ENCODE results near the gene NOS1. TPM values are rescaled to one million over a fixed set of nuclear protein-coding genes. Genes with fewer than 3 reads are reported as not detected.
A peak's percentile ranks its signal among the peaks of the same experiment; 100 is the strongest.

The NOS1 gene
- under 1 TPM in 3 of 4 donors, not detected in 1; under 0.01 to 0.79 (median 0.27) TPM for polyA plus RNA-seq
- long read RNA-seq, donor 1: 0 reads
- long read RNA-seq, donor 2: 0 reads
- long read RNA-seq, donor 3: 0 reads
- long read RNA-seq, donor 4: 0 reads
- long read RNA-seq, donor 5: 0 reads
- long read RNA-seq, donor 6: 0 reads
- long read RNA-seq, donor 7: 0 reads
- long read RNA-seq, donor 8: 0 reads
- long read RNA-seq, donor 9: 0 reads
- long read RNA-seq, donor 10, partial matches to known transcripts: 9 of 9 reads
- long read RNA-seq, donor 10, other reads (novel, unspliced or antisense): 0 of 9 reads

DNA sequence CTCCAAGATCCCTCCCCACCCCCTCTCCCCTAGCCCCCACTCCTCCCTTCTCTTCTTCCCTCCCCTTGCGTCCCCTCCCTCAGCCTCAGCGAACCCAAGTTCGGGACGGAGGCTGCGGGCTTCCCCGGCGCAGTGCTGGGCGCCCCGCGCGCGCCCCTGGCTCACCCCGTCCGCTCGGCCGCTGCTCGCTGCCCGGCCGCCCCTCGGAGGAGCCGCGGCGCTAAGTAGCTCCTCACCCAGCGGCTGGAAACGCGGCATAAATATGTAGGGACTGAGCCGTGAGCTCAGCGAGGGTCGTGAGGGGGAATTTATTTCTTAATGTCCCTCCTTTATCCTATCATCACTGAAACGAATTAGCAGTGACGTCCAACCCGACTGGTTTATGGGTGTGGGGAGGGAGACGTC lies at the start of gene NOS1:
NOS1 (minus strand) TSS at position 280 of the 405 bp plus-strand sequence. CDS start 30,557 bp downstream, outside the sequence.
- peaks cover 6 to 61% (median 29%) of the 10 kb centered on the region in 3 donors for H3K27me3 ChIP-seq (ENCODE audit: control insufficient read depth in 3 of 3, insufficient read depth in 3 of 3, low read length in 3 of 3)
- FAIRE-seq: no peak

DNA sequence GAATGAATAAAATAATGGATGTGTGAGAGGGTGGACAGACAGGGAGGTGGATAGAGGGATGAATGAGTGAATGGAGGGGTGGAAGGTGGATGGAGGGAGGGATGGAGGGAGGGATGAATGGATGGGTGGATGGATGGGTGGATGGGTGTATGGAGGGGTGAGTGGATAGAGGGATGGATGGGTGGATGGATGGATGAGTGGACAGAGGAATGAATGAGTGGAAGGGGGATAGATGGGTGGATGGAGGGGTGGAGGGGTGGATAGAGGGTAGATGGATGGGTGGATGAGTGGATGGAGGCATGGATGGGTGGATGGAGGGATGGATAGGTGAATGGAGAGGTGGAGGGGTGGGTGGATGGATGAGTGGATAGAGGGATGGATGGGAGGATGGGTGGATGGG lies 47.9 kb upstream of the NOS1 start:
- no peaks in the 10 kb centered on the region for H3K9me3 ChIP-seq (ENCODE audit: control insufficient read depth in 2 of 2, insufficient read depth in 1 of 2, low read depth in 1 of 2, low read length in 1 of 2)
- no peak for FAIRE-seq
- DNase-seq: no peak
- no peak overlapping the region for H3K4me3 ChIP-seq (ENCODE audit: low read depth in 1 of 3, low read length in 3 of 3)
- no peaks in the 10 kb centered on the region for H3K4me1 ChIP-seq (ENCODE audit: control insufficient read depth in 3 of 3, insufficient read depth in 2 of 3, low read depth in 1 of 3, low read length in 2 of 3)
- H3K27ac ChIP-seq (ENCODE audit: low read depth in 1 of 3, low read length in 2 of 3): no peak overlapping the region
- no peaks in the 10 kb centered on the region for H3K27me3 ChIP-seq (ENCODE audit: control insufficient read depth in 3 of 3, insufficient read depth in 3 of 3, low read length in 3 of 3)
- no peaks in the 10 kb centered on the region for H3K36me3 ChIP-seq (ENCODE audit: control insufficient read depth in 3 of 3, insufficient read depth in 2 of 3, low read depth in 1 of 3, low read length in 3 of 3)

More for the DNA sequence above, at the start of gene NOS1:
- H3K36me3 ChIP-seq (ENCODE audit: control insufficient read depth in 3 of 3, insufficient read depth in 2 of 3, low read depth in 1 of 3, low read length in 3 of 3): no peaks in the 10 kb centered on the region
- H3K9me3 ChIP-seq (ENCODE audit: control insufficient read depth in 2 of 2, insufficient read depth in 1 of 2, low read depth in 1 of 2, low read length in 1 of 2): no peaks in the 10 kb centered on the region
- no peaks in the 10 kb centered on the region for H3K4me1 ChIP-seq (ENCODE audit: control insufficient read depth in 3 of 3, insufficient read depth in 2 of 3, low read depth in 1 of 3, low read length in 2 of 3)
- DNase-seq: no peak
- H3K27ac ChIP-seq (ENCODE audit: low read depth in 1 of 3, low read length in 2 of 3): no peak within 1 kb of the TSS
- no peak within 1 kb of the TSS for H3K4me3 ChIP-seq (ENCODE audit: low read depth in 1 of 3, low read length in 3 of 3)
- WGBS, 3 donors: 4 to 13% (median 12%) methylated on average over 31 to 33 of the region's 33 CpGs

DNA sequence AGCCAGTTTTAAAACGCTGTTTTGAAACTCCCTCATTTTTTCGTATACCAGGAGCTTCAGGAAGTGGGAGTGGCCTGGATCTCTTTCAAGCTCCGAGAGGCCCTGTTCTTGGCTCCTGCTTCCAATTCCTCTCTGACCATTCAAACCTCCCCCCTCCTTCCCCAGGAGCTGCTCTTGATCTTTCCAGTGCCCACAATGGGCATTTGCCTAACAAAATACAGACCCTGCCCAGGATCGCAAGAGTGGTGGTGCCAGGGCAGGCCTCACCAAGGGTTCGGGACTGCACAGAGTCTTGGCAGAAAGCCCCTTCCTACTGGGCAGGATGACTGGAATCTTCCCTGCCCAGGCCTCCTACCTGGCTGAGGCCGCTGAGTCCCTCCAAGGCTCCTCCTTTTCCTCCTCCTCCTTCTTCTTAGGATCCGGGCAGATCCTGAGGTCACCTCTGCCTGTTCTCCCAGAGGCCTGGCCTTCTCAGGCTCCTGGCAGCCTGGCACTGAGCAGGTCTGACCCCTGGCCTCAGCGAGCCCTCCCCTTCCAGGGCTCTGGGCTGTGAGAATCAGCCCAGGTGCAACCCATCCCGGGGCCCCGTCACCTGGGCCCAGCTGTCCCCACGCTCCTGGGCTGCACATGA lies 46.9 kb upstream of the NOS1 start:
- Histone ChIP-seq H3K36me3 (ENCODE audit: control insufficient read depth in 3 of 3, insufficient read depth in 2 of 3, low read depth in 1 of 3, low read length in 3 of 3) (no peaks in the 10 kb centered on the region), H3K4me1 (ENCODE audit: control insufficient read depth in 3 of 3, insufficient read depth in 2 of 3, low read depth in 1 of 3, low read length in 2 of 3) (no peaks in the 10 kb centered on the region), H3K27me3 (ENCODE audit: control insufficient read depth in 3 of 3, insufficient read depth in 3 of 3, low read length in 3 of 3) (peaks cover 0 to 6% (median 0%) of the 10 kb centered on the region in 3 donors), H3K4me3 (ENCODE audit: low read depth in 1 of 3, low read length in 3 of 3) (no peak overlapping the region), H3K9me3 (ENCODE audit: control insufficient read depth in 2 of 2, insufficient read depth in 1 of 2, low read depth in 1 of 2, low read length in 1 of 2) (peaks cover 0 to 7% of the 10 kb centered on the region in 2 donors), H3K27ac (ENCODE audit: low read depth in 1 of 3, low read length in 2 of 3) (no peak overlapping the region)
- FAIRE-seq (no peak), DNase-seq (peak; percentile 1 to 17)
- 39 to 49% (median 46%) methylated on average over 11 of the region's 11 CpGs for WGBS, 3 donors

DNA sequence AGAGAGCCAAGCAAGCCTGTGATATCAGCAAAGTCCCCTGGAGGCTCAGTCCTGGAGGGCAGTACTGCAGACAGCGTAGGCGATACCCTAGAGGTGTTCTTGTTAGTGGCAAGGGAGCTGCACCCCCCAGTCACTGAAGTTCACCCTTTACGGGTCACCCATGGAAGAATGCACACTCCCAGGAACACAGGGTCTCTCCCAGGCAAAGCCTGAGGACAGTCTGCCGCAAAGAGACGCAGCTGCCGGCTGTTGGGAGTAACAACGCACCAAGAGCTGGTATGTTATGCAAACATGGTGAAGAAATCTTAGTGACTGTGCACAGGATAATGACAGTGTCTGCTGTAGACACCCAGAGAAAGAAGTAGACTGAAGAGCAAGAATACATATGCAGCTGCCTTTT lies 43.5 kb upstream of the NOS1 start:
- Histone ChIP-seq H3K4me1 (ENCODE audit: control insufficient read depth in 3 of 3, insufficient read depth in 2 of 3, low read depth in 1 of 3, low read length in 2 of 3) (no peaks in the 10 kb centered on the region), H3K27me3 (ENCODE audit: control insufficient read depth in 3 of 3, insufficient read depth in 3 of 3, low read length in 3 of 3) (peaks cover 0 to 6% (median 0%) of the 10 kb centered on the region in 3 donors), H3K27ac (ENCODE audit: low read depth in 1 of 3, low read length in 2 of 3) (no peak overlapping the region), H3K4me3 (ENCODE audit: low read depth in 1 of 3, low read length in 3 of 3) (no peak overlapping the region), H3K9me3 (ENCODE audit: control insufficient read depth in 2 of 2, insufficient read depth in 1 of 2, low read depth in 1 of 2, low read length in 1 of 2) (peaks cover 0 to 7% of the 10 kb centered on the region in 2 donors), H3K36me3 (ENCODE audit: control insufficient read depth in 3 of 3, insufficient read depth in 2 of 3, low read depth in 1 of 3, low read length in 3 of 3) (no peaks in the 10 kb centered on the region)
- DNase-seq (no peak), FAIRE-seq (no peak)
- 80 to 86% (median 82%) methylated on average over 7 of the region's 7 CpGs for WGBS, 3 donors

DNA sequence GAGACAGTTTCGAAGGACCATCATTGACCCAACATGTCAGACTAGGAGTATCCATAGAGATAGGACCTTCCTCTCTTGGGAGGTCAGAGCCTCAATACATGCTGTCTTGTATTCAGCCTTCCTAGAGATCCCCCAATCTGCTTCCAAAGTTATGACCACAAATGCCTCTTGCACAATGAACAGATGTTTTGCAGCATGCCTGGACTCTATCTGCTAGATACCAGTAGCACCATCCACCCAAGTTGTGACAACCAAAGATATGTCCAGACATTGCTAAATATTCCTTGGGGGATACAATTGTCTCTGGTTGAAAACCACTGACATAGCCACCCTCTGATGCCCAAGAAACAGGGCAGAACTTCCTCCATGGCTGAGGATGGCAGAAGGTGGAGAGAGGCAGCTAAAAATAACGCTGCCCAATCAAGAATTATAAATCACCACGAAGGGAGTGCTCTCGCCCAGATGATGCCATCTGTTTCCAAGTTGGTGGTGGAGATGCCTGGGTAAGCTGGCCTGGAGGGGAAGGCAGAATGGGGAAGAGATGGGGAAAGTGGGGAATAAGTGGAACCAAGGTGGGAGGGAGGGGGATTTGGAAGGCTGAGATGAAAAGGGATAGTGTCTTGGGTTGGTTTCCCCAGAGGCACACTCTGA lies 42.9 kb upstream of the NOS1 start:
- H3K36me3 ChIP-seq (ENCODE audit: control insufficient read depth in 3 of 3, insufficient read depth in 2 of 3, low read depth in 1 of 3, low read length in 3 of 3): no peaks in the 10 kb centered on the region

DNA sequence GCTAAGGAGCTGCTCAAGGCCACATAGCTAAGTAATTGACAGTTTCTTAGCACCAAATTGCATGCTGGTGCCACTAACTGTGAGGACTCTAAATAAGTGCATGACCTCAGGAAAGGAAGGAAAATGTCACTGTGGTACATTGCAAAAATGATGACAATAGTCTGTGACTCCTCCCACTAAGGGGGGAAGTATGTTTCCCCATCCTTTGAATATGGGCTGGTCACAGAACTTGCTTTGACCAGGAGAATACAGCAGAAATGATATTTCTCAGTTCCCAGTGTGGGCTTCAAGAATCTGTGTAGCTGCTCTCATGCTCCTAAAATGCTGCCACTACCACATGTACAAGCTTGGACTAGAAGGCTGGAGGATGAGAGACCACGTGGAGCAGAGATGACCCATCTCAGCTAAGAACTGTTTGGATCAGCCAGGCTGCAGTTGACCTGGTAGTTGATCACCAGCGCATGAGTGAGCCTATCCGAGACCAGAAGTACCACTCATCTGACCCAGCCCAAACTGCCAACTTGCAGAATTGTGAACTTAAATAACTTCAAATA lies 42.2 kb upstream of the NOS1 start:
- WGBS, 3 donors: 80 to 87% (median 82%) methylated on average over 3 of the region's 3 CpGs
- H3K27ac ChIP-seq (ENCODE audit: low read depth in 1 of 3, low read length in 2 of 3): no peak overlapping the region
- no peaks in the 10 kb centered on the region for H3K4me1 ChIP-seq (ENCODE audit: control insufficient read depth in 3 of 3, insufficient read depth in 2 of 3, low read depth in 1 of 3, low read length in 2 of 3)
- H3K4me3 ChIP-seq (ENCODE audit: low read depth in 1 of 3, low read length in 3 of 3): no peak overlapping the region
- peaks cover 0 to 6% (median 0%) of the 10 kb centered on the region in 3 donors for H3K27me3 ChIP-seq (ENCODE audit: control insufficient read depth in 3 of 3, insufficient read depth in 3 of 3, low read length in 3 of 3)
- peaks cover 0 to 7% of the 10 kb centered on the region in 2 donors for H3K9me3 ChIP-seq (ENCODE audit: control insufficient read depth in 2 of 2, insufficient read depth in 1 of 2, low read depth in 1 of 2, low read length in 1 of 2)
- DNase-seq (no peak), FAIRE-seq (no peak)
- no peaks in the 10 kb centered on the region for H3K36me3 ChIP-seq (ENCODE audit: control insufficient read depth in 3 of 3, insufficient read depth in 2 of 3, low read depth in 1 of 3, low read length in 3 of 3)

More for the DNA sequence above, 42.9 kb upstream of the NOS1 start:
- H3K27ac ChIP-seq (ENCODE audit: low read depth in 1 of 3, low read length in 2 of 3): no peak overlapping the region
- H3K4me3 ChIP-seq (ENCODE audit: low read depth in 1 of 3, low read length in 3 of 3): no peak overlapping the region
- FAIRE-seq (no peak), DNase-seq (no peak)
- H3K27me3 ChIP-seq (ENCODE audit: control insufficient read depth in 3 of 3, insufficient read depth in 3 of 3, low read length in 3 of 3): peaks cover 0 to 6% (median 0%) of the 10 kb centered on the region in 3 donors
- 61 to 64% (median 61%) methylated on average over 4 of the region's 4 CpGs for WGBS, 3 donors
- peaks cover 0 to 7% of the 10 kb centered on the region in 2 donors for H3K9me3 ChIP-seq (ENCODE audit: control insufficient read depth in 2 of 2, insufficient read depth in 1 of 2, low read depth in 1 of 2, low read length in 1 of 2)
- H3K4me1 ChIP-seq (ENCODE audit: control insufficient read depth in 3 of 3, insufficient read depth in 2 of 3, low read depth in 1 of 3, low read length in 2 of 3): no peaks in the 10 kb centered on the region

DNA sequence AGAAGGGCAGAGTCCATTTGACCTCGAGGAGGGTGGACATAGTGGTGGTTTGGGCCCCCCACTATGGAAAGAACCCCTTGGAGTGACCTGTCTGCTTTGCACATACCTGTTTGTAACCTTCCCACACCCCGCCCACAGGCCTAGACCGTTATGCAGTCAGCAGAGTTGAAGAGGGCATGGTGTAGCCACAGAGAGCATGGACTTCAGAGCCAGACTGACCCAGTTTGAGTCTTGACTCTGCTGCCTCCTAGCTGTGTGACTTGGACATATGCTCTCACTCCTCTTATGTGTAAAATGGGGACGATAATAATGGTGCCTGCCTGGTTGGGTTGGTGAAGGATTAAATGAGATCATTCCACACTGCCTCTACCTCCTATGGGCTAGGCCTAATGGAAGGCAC lies 40.9 kb upstream of the NOS1 start:
- H3K27ac ChIP-seq (ENCODE audit: low read depth in 1 of 3, low read length in 2 of 3): no peak overlapping the region
- no peak for DNase-seq
- 48 to 57% (median 56%) methylated on average over 4 of the region's 4 CpGs for WGBS, 3 donors
- no peak overlapping the region for H3K4me3 ChIP-seq (ENCODE audit: low read depth in 1 of 3, low read length in 3 of 3)
- FAIRE-seq: no peak
- no peaks in the 10 kb centered on the region for H3K36me3 ChIP-seq (ENCODE audit: control insufficient read depth in 3 of 3, insufficient read depth in 2 of 3, low read depth in 1 of 3, low read length in 3 of 3)
- H3K4me1 ChIP-seq (ENCODE audit: control insufficient read depth in 3 of 3, insufficient read depth in 2 of 3, low read depth in 1 of 3, low read length in 2 of 3): no peaks in the 10 kb centered on the region
- peaks cover 0 to 7% of the 10 kb centered on the region in 2 donors for H3K9me3 ChIP-seq (ENCODE audit: control insufficient read depth in 2 of 2, insufficient read depth in 1 of 2, low read depth in 1 of 2, low read length in 1 of 2)
- peaks cover 0 to 6% (median 0%) of the 10 kb centered on the region in 3 donors for H3K27me3 ChIP-seq (ENCODE audit: control insufficient read depth in 3 of 3, insufficient read depth in 3 of 3, low read length in 3 of 3)

DNA sequence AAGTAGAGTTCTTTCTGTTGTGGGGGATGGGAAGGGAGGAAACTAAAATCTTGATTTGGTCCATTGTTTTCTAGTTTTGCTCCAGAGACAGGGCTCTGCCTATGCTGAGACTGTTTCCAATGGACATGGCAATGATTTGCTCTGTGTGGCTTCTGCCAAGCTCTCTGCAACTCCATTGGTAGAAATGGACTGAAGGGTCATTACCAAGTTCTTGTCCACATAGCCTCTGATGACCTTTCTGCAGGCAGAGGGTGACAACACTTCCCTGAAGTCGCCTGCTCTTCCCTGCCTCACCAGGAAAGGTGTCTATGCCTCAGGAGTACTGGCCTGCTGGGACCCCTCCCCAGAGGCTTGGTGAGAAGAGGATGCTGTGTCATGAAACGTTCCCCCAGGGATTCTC lies 39.5 kb upstream of the NOS1 start:
- 45 to 54% (median 47%) methylated on average over 2 of the region's 2 CpGs for WGBS, 3 donors

More for the DNA sequence above, 39.5 kb upstream of the NOS1 start:
- Histone ChIP-seq H3K27ac (ENCODE audit: low read depth in 1 of 3, low read length in 2 of 3) (no peak overlapping the region), H3K4me1 (ENCODE audit: control insufficient read depth in 3 of 3, insufficient read depth in 2 of 3, low read depth in 1 of 3, low read length in 2 of 3) (no peaks in the 10 kb centered on the region), H3K9me3 (ENCODE audit: control insufficient read depth in 2 of 2, insufficient read depth in 1 of 2, low read depth in 1 of 2, low read length in 1 of 2) (peaks cover 4 to 7% of the 10 kb centered on the region in 2 donors), H3K27me3 (ENCODE audit: control insufficient read depth in 3 of 3, insufficient read depth in 3 of 3, low read length in 3 of 3) (peaks cover 0 to 6% (median 0%) of the 10 kb centered on the region in 3 donors), H3K36me3 (ENCODE audit: control insufficient read depth in 3 of 3, insufficient read depth in 2 of 3, low read depth in 1 of 3, low read length in 3 of 3) (no peaks in the 10 kb centered on the region), H3K4me3 (ENCODE audit: low read depth in 1 of 3, low read length in 3 of 3) (no peak overlapping the region)
- DNase-seq: no peak
- no peak for FAIRE-seq
